Effector memory CD4-positive, alpha-beta T cell (primary cell): Measurements from ENCODE around the gene SERPINE3.

ENCODE experiments used
- DNase-seq, 3 donors: peaks; one replicate each; pipeline ENCODE4 v3.0.0-alpha.2; 2020
- H3K27ac ChIP-seq: 2 replicates; pipeline ENCODE4 v1.7.0; 2013; ENCODE audit warnings: mild to moderate bottlenecking, low read length, moderate library complexity; ENCODE audit not compliant: insufficient read depth, poor library complexity, severe bottlenecking
- H3K27me3 ChIP-seq: replicated peaks from 2 replicates; pipeline ENCODE4 v1.7.0; 2013; ENCODE audit warnings: mild to moderate bottlenecking, low read length; ENCODE audit not compliant: insufficient read depth, control insufficient read depth, poor library complexity, severe bottlenecking
- H3K36me3 ChIP-seq: 2 replicates; pipeline ENCODE4 v1.7.0; 2013; ENCODE audit warnings: mild to moderate bottlenecking, low read length, moderate library complexity; ENCODE audit not compliant: control insufficient read depth, insufficient read depth
- H3K4me1 ChIP-seq: 2 replicates; pipeline ENCODE4 v1.7.0; 2013; ENCODE audit warnings: low read length, mild to moderate bottlenecking; ENCODE audit not compliant: control insufficient read depth, insufficient read depth, poor library complexity, severe bottlenecking
- H3K4me3 ChIP-seq: 2 replicates; pipeline ENCODE4 v1.7.0; 2013; ENCODE audit warnings: low read length, low read depth, mild to moderate bottlenecking; ENCODE audit not compliant: insufficient read depth, poor library complexity, severe bottlenecking
- H3K9me3 ChIP-seq: 2 replicates; pipeline ENCODE4 v1.7.0; 2013; ENCODE audit warnings: mild to moderate bottlenecking, low read length, moderate library complexity; ENCODE audit not compliant: control insufficient read depth

The SERPINE3 gene

GRCh38 chr13:51339952-51340732, 651 bp downstream of the SERPINE3 start:
- H3K27ac ChIP-seq: no peak overlapping the region
- no peak overlapping the region for H3K4me3 ChIP-seq
- H3K4me1 ChIP-seq: no peaks in the 10 kb centered on the region
- no peak for DNase-seq
- no peaks in the 10 kb centered on the region for H3K9me3 ChIP-seq
- no peaks in the 10 kb centered on the region for H3K27me3 ChIP-seq
- no peaks in the 10 kb centered on the region for H3K36me3 ChIP-seq

- H3K36me3 ChIP-seq: no peaks in the 10 kb centered on the region
- no peaks in the 10 kb centered on the region for H3K9me3 ChIP-seq
- DNase-seq: no peak
- no peak overlapping the region for H3K27ac ChIP-seq
- H3K4me3 ChIP-seq: no peak overlapping the region
- no peaks in the 10 kb centered on the region for H3K27me3 ChIP-seq
- no peaks in the 10 kb centered on the region for H3K4me1 ChIP-seq
These were observed 1.7 kb downstream of the SERPINE3 start for GRCh38 chr13:51341232-51341631.

GRCh38 chr13:51341791-51342190, 2.3 kb downstream of the SERPINE3 start:
- Histone ChIP-seq H3K4me3 (no peak overlapping the region), H3K9me3 (no peaks in the 10 kb centered on the region), H3K4me1 (no peaks in the 10 kb centered on the region), H3K27ac (no peak overlapping the region), H3K36me3 (no peaks in the 10 kb centered on the region), H3K27me3 (no peaks in the 10 kb centered on the region)
- no peak for DNase-seq

GRCh38 chr13:51342706-51343105, 3.2 kb downstream of the SERPINE3 start:
- no peaks in the 10 kb centered on the region for H3K36me3 ChIP-seq
- no peaks in the 10 kb centered on the region for H3K9me3 ChIP-seq
- no peak for DNase-seq
- no peaks in the 10 kb centered on the region for H3K4me1 ChIP-seq
- no peaks in the 10 kb centered on the region for H3K27me3 ChIP-seq
- no peak overlapping the region for H3K27ac ChIP-seq
- no peak overlapping the region for H3K4me3 ChIP-seq

- H3K36me3 ChIP-seq: no peaks in the 10 kb centered on the region
- H3K27ac ChIP-seq: no peak overlapping the region
- H3K4me1 ChIP-seq: no peaks in the 10 kb centered on the region
- DNase-seq: no peak
- H3K4me3 ChIP-seq: no peak overlapping the region
- no peaks in the 10 kb centered on the region for H3K9me3 ChIP-seq
- H3K27me3 ChIP-seq: no peaks in the 10 kb centered on the region
These were observed 4.0 kb downstream of the SERPINE3 start for GRCh38 chr13:51343475-51343874.

- Histone ChIP-seq H3K27ac (no peak overlapping the region), H3K36me3 (no peaks in the 10 kb centered on the region), H3K27me3 (no peaks in the 10 kb centered on the region), H3K4me1 (no peaks in the 10 kb centered on the region), H3K9me3 (no peaks in the 10 kb centered on the region), H3K4me3 (no peak overlapping the region)
- no peak for DNase-seq
These were observed 6.9 kb downstream of the SERPINE3 start for GRCh38 chr13:51346397-51346796.

GRCh38 chr13:51347099-51347498, 7.6 kb downstream of the SERPINE3 start:
- H3K27ac ChIP-seq: no peak overlapping the region

GRCh38 chr13:51348069-51348967, 8.8 kb downstream of the SERPINE3 start:
- DNase-seq: no peak
- H3K9me3 ChIP-seq: no peaks in the 10 kb centered on the region
- H3K27me3 ChIP-seq: no peaks in the 10 kb centered on the region
- no peaks in the 10 kb centered on the region for H3K36me3 ChIP-seq
- H3K4me1 ChIP-seq: no peaks in the 10 kb centered on the region
- no peak overlapping the region for H3K27ac ChIP-seq
- H3K4me3 ChIP-seq: no peak overlapping the region

More at GRCh38 chr13:51347099-51347498, 7.6 kb downstream of the SERPINE3 start:
- H3K36me3 ChIP-seq: no peaks in the 10 kb centered on the region
- H3K9me3 ChIP-seq: no peaks in the 10 kb centered on the region
- DNase-seq: no peak
- no peak overlapping the region for H3K4me3 ChIP-seq
- H3K4me1 ChIP-seq: no peaks in the 10 kb centered on the region
- no peaks in the 10 kb centered on the region for H3K27me3 ChIP-seq

GRCh38 chr13:51349016-51349415, 9.5 kb downstream of the SERPINE3 start:
- H3K9me3 ChIP-seq: no peaks in the 10 kb centered on the region
- H3K27ac ChIP-seq: no peak overlapping the region
- H3K36me3 ChIP-seq: no peaks in the 10 kb centered on the region
- H3K27me3 ChIP-seq: no peaks in the 10 kb centered on the region
- H3K4me1 ChIP-seq: no peaks in the 10 kb centered on the region
- DNase-seq: no peak
- H3K4me3 ChIP-seq: no peak overlapping the region

GRCh38 chr13:51355217-51355616, 15.7 kb downstream of the SERPINE3 start:
- Histone ChIP-seq H3K9me3 (no peaks in the 10 kb centered on the region), H3K4me3 (no peak overlapping the region), H3K27ac (no peak overlapping the region), H3K4me1 (no peaks in the 10 kb centered on the region), H3K36me3 (no peaks in the 10 kb centered on the region), H3K27me3 (no peaks in the 10 kb centered on the region)
- DNase-seq: no peak
